HG03039 (cell line): ENCODE data around the gene NDUFB10.

Source experiments
- ATAC-seq: cut with Tn5 transposase; IDR thresholded peaks from one replicate; pipeline ENCODE4 v1.9.1; 2021; ENCODE audit warnings: mild to moderate bottlenecking, moderate library complexity; ENCODE audit not compliant: unreplicated experiment

Gene NDUFB10

GRCh38 chr16:1965396-1966001, 6.2 kb downstream of the NDUFB10 start:
- no peak for ATAC-seq

- ATAC-seq, result no peak
These were observed 7.1 kb downstream of the NDUFB10 start, which contains the start of gene RNF151 for GRCh38 chr16:1966460-1966859. Gene RNF151 (plus strand): TSS chr16:1966856. CDS start chr16:1966882, 26 bp downstream.

GRCh38 chr16:1968146-1968953, 9.0 kb downstream of the NDUFB10 start:
- ATAC-seq, result no peak

DNA sequence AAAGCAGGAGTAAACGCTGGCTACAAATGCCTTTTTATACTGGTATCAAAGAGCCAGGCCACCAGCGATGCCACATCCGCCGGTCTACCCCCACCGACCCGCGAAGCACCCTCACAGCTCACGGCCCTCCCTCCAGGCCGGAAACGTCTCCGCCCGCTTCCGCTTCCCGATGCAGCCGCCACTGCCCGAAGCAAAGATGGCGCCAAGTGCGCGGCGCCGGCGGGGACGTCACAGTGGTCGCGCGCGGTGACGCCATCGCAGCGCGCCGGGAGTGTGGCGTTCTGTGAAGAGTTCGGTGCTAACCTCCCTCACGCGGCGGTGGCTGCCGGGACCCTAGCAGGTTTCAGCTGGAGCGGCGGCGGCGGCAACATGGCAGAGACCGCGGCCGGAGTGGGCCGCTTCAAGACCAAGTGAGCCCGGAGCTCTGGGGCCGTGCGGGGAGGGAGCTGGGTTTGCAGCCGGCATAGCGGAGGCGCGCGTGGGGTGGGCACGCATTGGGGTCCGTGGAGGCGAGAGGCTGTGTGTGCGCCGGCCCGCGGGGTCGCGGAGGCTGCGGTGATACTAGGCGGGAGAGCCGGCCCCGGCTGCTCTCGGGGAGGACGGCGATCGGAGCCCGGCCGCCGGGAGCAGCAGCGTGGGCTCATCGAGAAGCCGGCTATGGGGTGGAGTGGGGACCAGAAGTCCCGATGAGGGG, 12.6 kb downstream of the NDUFB10 start, which contains the start of gene TBL3:
Gene TBL3, plus strand, starts transcription at position 258 of the 694 bp plus-strand sequence. Its CDS starts 112 bp downstream, at position 370.
- peak; percentile 60 for ATAC-seq

DNA sequence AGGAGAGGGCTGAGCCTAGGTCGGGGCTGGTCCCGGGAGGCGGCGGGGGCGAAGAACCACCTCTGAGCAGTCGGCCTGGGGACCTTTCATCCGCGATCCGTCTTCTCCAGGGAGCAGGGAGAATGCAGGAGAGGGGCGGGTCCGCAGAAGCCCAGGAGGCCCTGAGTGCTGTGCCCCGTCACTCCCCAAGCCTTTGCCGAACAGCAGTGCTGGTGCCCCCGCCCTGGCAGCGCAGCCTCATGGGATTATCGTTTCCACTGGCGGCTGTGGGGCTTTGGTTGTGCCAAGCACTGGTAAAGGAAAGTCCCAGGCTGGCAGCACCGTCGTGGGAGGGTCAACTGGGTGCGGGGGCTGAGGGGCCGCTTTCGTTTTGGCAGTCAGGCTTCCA, 13.1 kb downstream of the NDUFB10 start:
- no peak for ATAC-seq

- ATAC-seq, result no peak
These were observed 14.3 kb downstream of the NDUFB10 start for GRCh38 chr16:1973461-1974156.

DNA sequence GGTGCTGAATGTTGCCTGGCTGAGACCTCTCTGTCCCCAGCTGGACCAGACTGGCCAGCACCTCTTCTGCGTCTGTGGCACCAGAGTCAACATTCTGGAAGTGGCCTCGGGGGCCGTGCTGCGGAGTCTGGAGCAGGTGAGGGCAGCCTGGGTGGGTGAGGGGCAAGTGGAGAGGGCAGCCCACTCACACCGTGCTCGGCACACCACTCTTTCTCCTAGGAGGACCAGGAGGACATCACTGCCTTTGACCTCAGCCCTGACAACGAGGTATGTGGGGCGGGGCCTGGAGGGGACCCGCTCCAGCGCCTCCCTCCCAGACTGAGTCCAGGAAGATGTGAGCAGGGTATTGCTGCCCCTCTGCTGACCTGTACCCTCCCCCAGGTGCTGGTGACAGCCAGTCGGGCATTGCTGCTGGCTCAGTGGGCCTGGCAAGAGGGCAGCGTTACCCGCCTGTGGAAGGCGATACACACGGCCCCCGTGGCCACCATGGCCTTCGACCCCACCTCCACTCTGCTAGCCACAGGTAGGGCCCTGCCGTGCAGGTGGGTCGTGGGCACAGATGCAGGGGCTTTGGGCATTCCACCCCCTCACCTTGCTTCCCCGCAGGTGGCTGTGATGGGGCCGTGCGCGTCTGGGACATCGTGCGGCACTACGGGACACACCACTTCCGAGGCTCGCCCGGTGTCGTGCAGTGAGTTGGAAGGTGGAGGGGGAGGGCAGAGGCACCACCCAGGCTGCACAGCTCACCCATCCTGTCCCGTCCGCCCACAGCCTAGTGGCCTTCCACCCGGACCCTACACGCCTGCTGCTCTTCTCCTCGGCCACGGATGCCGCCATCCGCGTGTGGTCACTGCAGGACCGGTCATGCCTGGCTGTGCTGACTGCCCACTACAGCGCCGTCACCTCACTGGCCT, 15.1 kb downstream of the NDUFB10 start:
- ATAC-seq, result no peak

DNA sequence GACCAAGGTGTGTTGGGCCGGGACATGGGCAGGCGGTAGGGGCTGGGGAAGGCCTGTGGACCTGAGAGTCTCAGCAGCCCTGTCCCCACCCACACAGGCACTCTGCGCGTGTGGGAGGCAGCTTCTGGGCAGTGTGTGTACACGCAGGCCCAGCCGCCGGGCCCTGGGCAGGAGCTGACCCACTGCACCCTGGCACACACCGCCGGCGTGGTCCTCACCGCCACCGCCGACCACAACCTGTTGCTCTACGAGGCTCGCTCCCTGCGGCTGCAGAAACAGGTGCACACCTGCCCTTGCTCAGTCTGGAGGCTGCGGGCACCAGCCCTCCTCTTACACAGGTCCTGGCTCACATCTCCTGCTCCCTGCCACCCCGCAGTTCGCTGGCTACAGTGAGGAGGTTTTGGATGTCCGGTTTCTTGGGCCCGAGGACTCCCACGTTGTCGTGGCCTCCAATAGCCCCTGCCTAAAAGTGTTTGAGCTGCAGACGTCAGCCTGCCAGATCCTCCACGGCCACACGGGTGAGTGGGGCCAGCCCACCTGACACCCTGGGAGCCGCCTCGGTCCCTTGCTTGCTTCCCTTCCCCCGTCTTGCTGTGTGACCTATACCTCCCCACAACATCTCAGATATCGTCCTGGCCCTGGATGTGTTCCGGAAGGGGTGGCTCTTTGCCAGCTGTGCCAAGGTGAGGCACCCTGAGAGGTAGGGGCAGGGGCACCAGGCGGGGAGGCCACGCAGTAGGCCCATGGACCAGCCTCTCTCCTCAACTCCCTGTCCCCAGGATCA, 16.3 kb downstream of the NDUFB10 start:
- ATAC-seq, result no peak

- ATAC-seq, result no peak
These were observed 16.8 kb downstream of the NDUFB10 start for GRCh38 chr16:1976216-1976520.

- ATAC-seq, result no peak
These were observed 17.9 kb downstream of the NDUFB10 start for GRCh38 chr16:1976951-1977874.

DNA sequence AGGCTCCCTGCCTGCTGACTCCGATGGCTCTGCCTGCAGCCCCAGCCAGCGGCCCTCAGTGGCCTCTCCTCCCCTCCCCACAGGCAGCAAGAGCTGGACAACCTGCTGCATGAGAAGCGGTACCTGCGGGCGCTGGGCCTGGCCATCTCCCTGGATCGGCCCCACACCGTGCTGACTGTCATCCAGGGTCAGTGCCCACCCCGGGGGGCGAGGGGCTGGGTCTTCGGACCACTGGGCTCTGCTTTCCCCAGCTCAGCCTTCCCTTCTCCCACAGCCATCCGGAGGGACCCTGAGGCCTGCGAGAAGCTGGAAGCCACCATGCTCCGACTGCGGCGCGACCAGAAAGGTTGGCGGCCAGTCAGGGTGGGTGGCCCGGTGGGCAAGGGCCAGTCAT, 18.5 kb downstream of the NDUFB10 start:
- no peak for ATAC-seq

- no peak for ATAC-seq
These were observed 19.3 kb downstream of the NDUFB10 start for GRCh38 chr16:1978476-1979120.

DNA sequence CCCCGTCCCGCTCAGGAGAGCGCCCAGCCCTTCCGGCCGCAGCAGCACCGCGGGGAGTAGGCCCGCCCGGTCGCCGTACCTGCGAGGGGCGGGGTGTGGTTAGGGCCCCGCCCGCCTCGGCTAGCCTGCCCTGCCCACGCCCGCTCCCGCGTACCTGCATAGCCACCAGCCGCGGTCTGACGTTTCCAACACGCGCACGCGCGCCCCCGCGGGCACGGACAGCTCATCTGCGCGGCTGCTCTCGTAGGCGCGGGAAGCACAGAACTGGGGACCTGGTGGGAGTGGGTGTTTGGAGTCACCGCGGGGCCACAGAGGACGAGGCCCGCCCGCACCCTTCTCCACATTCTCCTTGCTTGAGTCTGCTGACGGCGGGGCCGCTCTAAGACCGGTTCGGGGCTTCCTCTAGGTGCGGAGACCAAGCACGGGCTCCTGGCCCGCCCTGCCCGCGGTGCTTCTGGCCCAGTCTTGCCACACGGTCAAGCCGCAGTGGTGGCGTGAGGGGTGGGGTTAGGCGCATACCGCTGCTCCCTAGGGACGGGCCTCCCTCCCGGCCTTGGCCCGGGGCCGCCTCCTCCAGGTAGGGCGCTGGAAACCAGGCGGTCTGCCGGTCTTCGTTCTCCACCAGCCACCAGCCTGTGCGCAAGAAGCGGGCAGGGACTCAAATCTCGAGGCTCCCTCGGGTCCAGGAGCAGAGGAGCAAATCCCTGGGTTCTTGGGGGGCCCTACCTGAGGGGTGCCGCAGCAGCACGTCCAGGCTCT, 20.1 kb downstream of the NDUFB10 start:
- ATAC-seq, result no peak

DNA sequence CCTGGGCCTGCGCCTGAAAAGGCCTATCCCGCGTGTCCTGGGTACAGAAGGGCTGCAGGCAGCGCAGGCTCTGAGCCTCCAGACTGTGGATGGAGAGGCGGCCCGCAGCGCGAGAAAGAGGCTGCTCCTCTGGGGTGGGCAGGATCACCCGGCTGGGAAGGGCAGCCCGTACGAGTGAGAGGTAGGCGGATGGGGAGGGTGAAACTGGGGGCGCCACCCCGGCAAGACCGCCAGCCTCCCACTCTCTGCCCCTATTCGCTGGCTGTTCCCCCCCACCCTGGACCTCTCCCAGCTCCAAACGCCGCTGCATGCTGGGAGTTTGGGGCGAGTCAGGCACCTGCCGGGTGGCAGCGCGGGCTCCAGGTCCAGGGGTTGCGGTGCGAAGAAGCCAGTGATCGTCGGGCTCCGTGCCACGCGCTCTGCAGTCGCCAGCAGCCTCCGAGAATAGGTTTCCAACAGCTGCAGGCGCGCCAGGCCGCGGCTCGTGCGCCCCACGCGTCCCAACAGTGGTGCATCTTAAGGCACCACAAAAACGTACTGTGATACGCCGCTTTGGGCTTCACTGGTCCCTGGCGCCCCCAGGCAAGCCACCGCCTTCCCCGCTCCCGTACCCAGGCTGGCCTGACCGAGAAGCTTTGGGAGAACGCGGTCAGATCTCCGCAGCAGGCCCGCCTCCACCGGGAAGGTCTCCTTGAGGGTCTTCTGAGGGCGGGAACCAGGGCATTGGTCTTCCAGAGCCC, 20.9 kb downstream of the NDUFB10 start:
- ATAC-seq, result no peak

- no peak for ATAC-seq
These were observed 21.4 kb downstream of the NDUFB10 start for GRCh38 chr16:1980770-1981087.

GRCh38 chr16:1981398-1981836, 22.1 kb downstream of the NDUFB10 start, which contains the start of gene NOXO1:
Gene NOXO1 (minus strand): TSS chr16:1981469. CDS start chr16:1981179, 290 bp downstream.
- ATAC-seq, result no peak
